ENCODE measurements around the gene ACOXL.

- TF ChIP-seq CTCF (IDR thresholded peaks at IDR 0.05) (no peak), EP300 (IDR thresholded peaks at IDR 0.05; ENCODE audit: low read depth) (no peak), POLR2A (IDR thresholded peaks at IDR 0.05) (no peak)
These were observed 431.7 kb downstream of the ACOXL start for GRCh38 chr2:111164078-111164477.

Measured in transverse colon (tissue), 3 donors.